Mesenchymal stem cell (in vitro differentiated cells and primary cell): Measurements from ENCODE around the gene IRF4.

ENCODE experiments used
- DNase-seq: peaks from one replicate; pipeline ENCODE4 v3.0.0-alpha.2; 2013
- H2AFZ ChIP-seq: one replicate; pipeline ENCODE4 v1.6.1; 2013; ENCODE audit warnings: low read depth, mild to moderate bottlenecking, control low read depth, inconsistent platforms, low read length, moderate library complexity
- H2AK5ac ChIP-seq: 2 replicates; pipeline ENCODE4 v1.6.1; 2013; ENCODE audit warnings: low read length, moderate library complexity, mild to moderate bottlenecking, inconsistent platforms; ENCODE audit not compliant: severe bottlenecking
- H2BK120ac ChIP-seq: one replicate; pipeline ENCODE4 v1.6.1; 2013; ENCODE audit warnings: low read depth, mild to moderate bottlenecking, inconsistent platforms, low read length, moderate library complexity
- H2BK12ac ChIP-seq, 2 experiments: one replicate each; pipeline ENCODE4 v1.6.1; 2013; ENCODE audit warnings: inconsistent platforms in 2 of 2, low read length in 2 of 2, mild to moderate bottlenecking in 2 of 2, moderate library complexity in 2 of 2, control low read depth in 1 of 2
- H2BK15ac ChIP-seq: one replicate; pipeline ENCODE4 v1.6.1; 2013; ENCODE audit warnings: mild to moderate bottlenecking, low read depth, inconsistent platforms; ENCODE audit not compliant: poor library complexity, severe bottlenecking
- H2BK5ac ChIP-seq: 2 replicates; pipeline ENCODE4 v1.6.1; 2013; ENCODE audit warnings: low read depth, mild to moderate bottlenecking, low read length, control low read depth, inconsistent platforms; ENCODE audit not compliant: poor library complexity, severe bottlenecking
- H3K14ac ChIP-seq, 2 experiments: one replicate each; pipeline ENCODE4 v1.6.1; 2013; ENCODE audit warnings: inconsistent platforms in 2 of 2, low read length in 2 of 2, control low read depth in 1 of 2, mild to moderate bottlenecking in 1 of 2, moderate library complexity in 1 of 2
- H3K18ac ChIP-seq, 2 experiments: one replicate each; pipeline ENCODE4 v1.6.1; 2013; ENCODE audit warnings: inconsistent platforms in 2 of 2, low read length in 2 of 2, control low read depth in 1 of 2, low read depth in 1 of 2, mild to moderate bottlenecking in 1 of 2
- H3K23ac ChIP-seq, 2 experiments: one replicate each; pipeline ENCODE4 v1.6.1; 2013; ENCODE audit warnings: inconsistent platforms in 2 of 2, low read length in 2 of 2, mild to moderate bottlenecking in 2 of 2, moderate library complexity in 2 of 2, control low read depth in 1 of 2
- H3K27ac ChIP-seq: 2 replicates; pipeline ENCODE4 v1.5.1; 2013; ENCODE audit warnings: mild to moderate bottlenecking, moderate library complexity, low read length, control low read depth, inconsistent platforms; ENCODE audit not compliant: poor library complexity, severe bottlenecking
- H3K27me3 ChIP-seq, 2 experiments: 2 replicates each; pipeline versions ENCODE4 v1.6.1 to v1.7.0; 2013; ENCODE audit warnings: low read length in 2 of 2, mild to moderate bottlenecking in 2 of 2, moderate library complexity in 2 of 2, control low read depth in 1 of 2, inconsistent platforms in 1 of 2; ENCODE audit not compliant: control insufficient read depth in 1 of 2, insufficient read depth in 1 of 2
- H3K36me3 ChIP-seq, 2 experiments: 2 replicates each; pipeline versions ENCODE4 v1.6.1 to v1.7.0; 2013; ENCODE audit warnings: low read length in 2 of 2, control low read depth in 1 of 2, inconsistent platforms in 1 of 2, low read depth in 1 of 2, mild to moderate bottlenecking in 1 of 2; ENCODE audit not compliant: insufficient read depth in 2 of 2, control insufficient read depth in 1 of 2
- H3K4ac ChIP-seq, 2 experiments: one replicate each; pipeline ENCODE4 v1.6.1; 2013; ENCODE audit warnings: inconsistent platforms in 2 of 2, low read length in 2 of 2, mild to moderate bottlenecking in 2 of 2, moderate library complexity in 2 of 2, control low read depth in 1 of 2, low read depth in 1 of 2
- H3K4me1 ChIP-seq: 2 replicates; pipeline ENCODE4 v1.6.1; 2013; ENCODE audit warnings: low read depth, low read length, control low read depth; ENCODE audit not compliant: control insufficient read depth, insufficient read depth
- H3K4me2 ChIP-seq: 2 replicates; pipeline ENCODE4 v1.6.1; 2013; ENCODE audit warnings: low read length, mild to moderate bottlenecking, inconsistent platforms; ENCODE audit not compliant: poor library complexity, severe bottlenecking
- H3K4me3 ChIP-seq, 2 experiments: 2 replicates each; pipeline versions ENCODE4 v1.5.1 to v1.7.0; 2013; ENCODE audit warnings: low read length in 2 of 2, mild to moderate bottlenecking in 2 of 2, control low read depth in 1 of 2, low read depth in 1 of 2; ENCODE audit not compliant: insufficient read depth in 1 of 2
- H3K79me1 ChIP-seq: replicated peaks from 2 replicates; pipeline ENCODE4 v1.6.1; 2013; ENCODE audit warnings: mild to moderate bottlenecking, control low read depth, low read length, inconsistent platforms; ENCODE audit not compliant: poor library complexity, severe bottlenecking
- H3K9ac ChIP-seq: 2 replicates; pipeline ENCODE4 v1.7.0; 2013; ENCODE audit warnings: mild to moderate bottlenecking, low read length, moderate library complexity
- H3K9me3 ChIP-seq: 2 replicates; pipeline ENCODE4 v1.7.0; 2013; ENCODE audit warnings: mild to moderate bottlenecking, low read length; ENCODE audit not compliant: control insufficient read depth
- H4K8ac ChIP-seq: one replicate; pipeline ENCODE4 v1.6.1; 2013; ENCODE audit warnings: inconsistent platforms, mild to moderate bottlenecking, low read length, moderate library complexity
- H4K91ac ChIP-seq: one replicate; pipeline ENCODE4 v1.6.1; 2013; ENCODE audit warnings: mild to moderate bottlenecking, low read length, inconsistent platforms
- WGBS: methylation state at CpG from one replicate; pipeline ENCODE4 v1.1.7; 2013; ENCODE audit warnings: mixed read lengths; 5-methylcytosine and 5-hydroxymethylcytosine counted together

Gene IRF4

DNA sequence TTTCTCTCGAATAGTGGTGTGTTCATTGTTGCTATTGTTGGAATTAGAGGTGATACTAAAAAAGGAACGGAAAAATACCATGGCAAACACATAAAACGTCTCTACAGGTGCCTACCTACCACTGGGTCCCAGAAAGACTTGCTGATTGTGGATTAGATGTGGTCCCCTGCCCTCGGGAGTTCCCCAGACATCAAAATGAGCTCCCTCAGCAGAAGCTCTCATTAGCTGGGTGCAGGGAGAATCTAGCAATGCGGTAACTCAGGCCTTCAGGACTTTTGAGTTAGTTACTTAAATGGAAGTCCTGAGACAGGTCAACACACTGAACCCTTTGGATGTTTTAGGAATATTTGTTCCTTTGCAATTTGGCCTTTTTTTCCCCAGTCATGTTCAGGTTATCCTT is 6.1 kb downstream of the IRF4 start:
- Histone ChIP-seq H2BK5ac (no peak overlapping the region), H3K4ac (no peak overlapping the region), H3K36me3 (peaks cover 0 to 36% of the 10 kb centered on the region in 2 experiments), H4K8ac (no peak overlapping the region), H2BK15ac (no peak overlapping the region), H2AK5ac (no peak overlapping the region), H3K18ac (no peak overlapping the region), H3K9me3 (no peaks in the 10 kb centered on the region), H2BK12ac (no peak overlapping the region), H3K9ac (no peak overlapping the region), H4K91ac (no peak overlapping the region), H3K4me2 (no peak overlapping the region), H3K4me1 (peaks cover 10% of the 10 kb centered on the region), H3K27ac (no peak overlapping the region), H2BK120ac (no peak overlapping the region), H3K23ac (no peak overlapping the region), H3K79me1 (no peaks in the 10 kb centered on the region), H2AFZ (no peak overlapping the region), H3K27me3 (peaks cover 56 to 57% of the 10 kb centered on the region in 2 experiments), H3K4me3 (no peak overlapping the region), H3K14ac (no peak overlapping the region)
- WGBS, result 83% methylated on average over 4 of the region's 5 CpGs
- DNase-seq, result no peak

- H4K8ac ChIP-seq, result no peak overlapping the region
- no peak overlapping the region for H2BK120ac ChIP-seq
- no peak overlapping the region for H4K91ac ChIP-seq
- 100% methylated on average over 1 of the region's 2 CpGs for WGBS
- no peak overlapping the region for H2BK5ac ChIP-seq
- no peak overlapping the region for H3K27ac ChIP-seq
- H2BK12ac ChIP-seq, result no peak overlapping the region
- no peak overlapping the region for H3K23ac ChIP-seq
- no peak overlapping the region for H3K9ac ChIP-seq
- no peak overlapping the region for H3K18ac ChIP-seq
- no peaks in the 10 kb centered on the region for H3K9me3 ChIP-seq
- H2AFZ ChIP-seq, result no peak overlapping the region
- peaks cover 51 to 53% of the 10 kb centered on the region in 2 experiments for H3K27me3 ChIP-seq
- H2BK15ac ChIP-seq, result no peak overlapping the region
- no peak for DNase-seq
- peaks cover 0 to 36% of the 10 kb centered on the region in 2 experiments for H3K36me3 ChIP-seq
- no peak overlapping the region for H3K4ac ChIP-seq
- H3K4me3 ChIP-seq, result no peak overlapping the region
- H3K4me2 ChIP-seq, result no peak overlapping the region
- peaks cover 6% of the 10 kb centered on the region for H3K4me1 ChIP-seq
- no peaks in the 10 kb centered on the region for H3K79me1 ChIP-seq
- H2AK5ac ChIP-seq, result no peak overlapping the region
- H3K14ac ChIP-seq, result no peak overlapping the region
Observed at GRCh38 chr6:398065-398464, 6.5 kb downstream of the IRF4 start.

GRCh38 chr6:398558-399078 is 7.1 kb downstream of the IRF4 start:
- no peak overlapping the region for H4K91ac ChIP-seq
- WGBS, result 87% methylated on average over 13 of the region's 13 CpGs

GRCh38 chr6:399785-400534 is 8.4 kb downstream of the IRF4 start:
- no peaks in the 10 kb centered on the region for H3K79me1 ChIP-seq
- H2BK5ac ChIP-seq, result no peak overlapping the region
- no peak overlapping the region for H2BK12ac ChIP-seq
- H4K8ac ChIP-seq, result no peak overlapping the region
- H3K4me3 ChIP-seq, result no peak overlapping the region
- 87% methylated on average over 9 of the region's 11 CpGs for WGBS
- H3K23ac ChIP-seq, result no peak overlapping the region
- H3K4me2 ChIP-seq, result no peak overlapping the region
- H2AFZ ChIP-seq, result no peak overlapping the region
- H2AK5ac ChIP-seq, result no peak overlapping the region
- no peak overlapping the region for H4K91ac ChIP-seq
- H3K14ac ChIP-seq, result no peak overlapping the region
- H3K9ac ChIP-seq, result no peak overlapping the region
- H3K4me1 ChIP-seq, result no peaks in the 10 kb centered on the region
- peaks cover 17% of the 10 kb centered on the region for H3K9me3 ChIP-seq
- no peak overlapping the region for H2BK120ac ChIP-seq
- no peak overlapping the region for H2BK15ac ChIP-seq
- H3K36me3 ChIP-seq, result peaks cover 0 to 38% of the 10 kb centered on the region in 2 experiments
- DNase-seq, result no peak
- H3K27me3 ChIP-seq, result peaks cover 32 to 41% of the 10 kb centered on the region in 2 experiments
- no peak overlapping the region for H3K18ac ChIP-seq
- H3K27ac ChIP-seq, result no peak overlapping the region
- no peak overlapping the region for H3K4ac ChIP-seq

More at GRCh38 chr6:398558-399078, 7.1 kb downstream of the IRF4 start:
- Histone ChIP-seq H3K4me3 (no peak overlapping the region), H3K18ac (no peak overlapping the region), H3K4me1 (peaks cover under 1% of the 10 kb centered on the region), H2BK12ac (no peak overlapping the region), H3K23ac (no peak overlapping the region), H3K9me3 (peaks cover 4% of the 10 kb centered on the region), H3K4ac (no peak overlapping the region), H3K27me3 (peaks cover 46 to 55% of the 10 kb centered on the region in 2 experiments), H3K9ac (no peak overlapping the region), H3K14ac (no peak overlapping the region), H2BK15ac (no peak overlapping the region), H3K4me2 (no peak overlapping the region), H3K27ac (no peak overlapping the region), H4K8ac (no peak overlapping the region), H2BK5ac (no peak overlapping the region), H2AK5ac (no peak overlapping the region), H2BK120ac (no peak overlapping the region), H3K79me1 (no peaks in the 10 kb centered on the region), H3K36me3 (peaks cover 0 to 36% of the 10 kb centered on the region in 2 experiments), H2AFZ (no peak overlapping the region)
- no peak for DNase-seq
